BJ (cell line): ENCODE measurements around the gene LYSMD4. TPM values are rescaled to one million over a fixed set of nuclear protein-coding genes. Genes with fewer than 3 reads are reported as not detected.

Experiments used
- CTCF ChIA-PET: fragments of 350-600 bp; formaldehyde crosslinking; extraction: SDS; loops from one replicate; lab custom pipeline; 2021; ENCODE audit warnings: antibody characterized with exemption, inconsistent platforms; lab: Yijun Ruan, JAX
- POLR2A ChIA-PET: fragments of 300-600 bp; sonication (Branson Sonifier 250); formaldehyde crosslinking; extraction: SDS; loops from one replicate; lab custom pipeline; 2021; ENCODE audit warnings: antibody characterized with exemption; lab: Charles Lee
- DNase-seq: peaks from one replicate; pipeline ENCODE4 v3.0.0-alpha.2; 2011; ENCODE audit warnings: low read depth
- H3K27me3 ChIP-seq: 2 replicates; pipeline ENCODE4 v1.6.0; 2011; ENCODE audit warnings: low read length; ENCODE audit not compliant: control insufficient read depth, insufficient read depth
- H3K36me3 ChIP-seq: 2 replicates; pipeline ENCODE4 v1.5.1; 2011; ENCODE audit warnings: low read length; ENCODE audit not compliant: control insufficient read depth, insufficient read depth
- H3K4me3 ChIP-seq: 2 replicates; pipeline ENCODE4 v1.5.1; 2011; ENCODE audit warnings: low read depth, mild to moderate bottlenecking, control low read depth, low read length
- polyA plus RNA-seq: library from polyadenylated mRNA; depleted of rRNA; stranded (reverse); fragments of >200 nt; gene quantifications from 2 replicates; pipeline ENCODE4 v1.2.3, GENCODE V29; 2011
- TF ChIP-seq, protein P1 (sequence below): IDR thresholded peaks from 2 replicates; pipeline ENCODE4 v1.5.1; 2011; ENCODE audit warnings: low read depth, mild to moderate bottlenecking, control low read depth, inconsistent platforms, low read length, moderate library complexity; ENCODE audit not compliant: insufficient read depth

The LYSMD4 gene
- polyA plus RNA-seq, 1 experiment, result 2.7 TPM

DNA sequence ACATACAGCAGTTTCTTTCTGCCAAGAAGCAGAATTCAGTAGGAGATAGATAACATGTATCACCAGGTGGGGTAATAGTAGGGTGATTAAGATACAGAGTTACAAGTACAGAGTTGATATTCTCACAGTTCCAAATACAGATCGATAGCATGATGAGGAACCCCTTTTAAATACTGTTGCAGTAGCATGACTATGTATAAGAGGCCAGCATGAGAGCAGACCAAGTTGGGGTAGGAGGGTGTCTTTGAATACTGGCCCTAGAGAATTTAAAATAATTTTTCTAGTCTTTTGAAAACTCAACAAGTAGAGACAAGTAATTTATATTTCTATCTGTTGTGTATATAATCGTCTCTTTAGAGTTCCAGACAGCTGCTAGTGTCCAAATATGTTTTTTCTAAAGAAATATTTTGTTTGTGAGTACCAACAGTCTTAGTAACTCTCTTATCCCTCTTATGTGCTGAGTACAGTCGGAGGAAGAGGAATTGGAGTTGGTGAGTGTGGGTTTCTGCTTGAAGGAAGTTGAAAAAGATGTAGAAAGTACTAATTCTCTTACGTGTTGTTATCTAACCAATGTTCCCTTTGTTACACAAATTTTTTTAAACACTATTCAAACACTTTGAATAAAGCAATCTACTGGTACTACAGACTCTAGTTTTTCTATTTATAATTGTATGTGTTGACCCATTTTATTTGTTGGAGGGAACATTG lies 30.2 kb downstream of the LYSMD4 start:
- ChIA-PET CTCF (interaction anchor here (1.0 to 3.5 kb wide), 24 partner anchors 10 to 449 kb away, joined by 3 to 71 read pairs (median 10); partner anchors contain the start of gene LYSMD4), POLR2A (interaction anchor here (1.2 kb wide), 1 partner anchor 250 kb away, joined by 3 read pairs; no protein-coding TSS in a partner anchor)
- DNase-seq, result no peak
- no peaks in the 10 kb centered on the region for H3K27me3 ChIP-seq
- no peaks in the 10 kb centered on the region for H3K36me3 ChIP-seq
- no peak overlapping the region for H3K4me3 ChIP-seq
- TF ChIP-seq, protein P1, sequence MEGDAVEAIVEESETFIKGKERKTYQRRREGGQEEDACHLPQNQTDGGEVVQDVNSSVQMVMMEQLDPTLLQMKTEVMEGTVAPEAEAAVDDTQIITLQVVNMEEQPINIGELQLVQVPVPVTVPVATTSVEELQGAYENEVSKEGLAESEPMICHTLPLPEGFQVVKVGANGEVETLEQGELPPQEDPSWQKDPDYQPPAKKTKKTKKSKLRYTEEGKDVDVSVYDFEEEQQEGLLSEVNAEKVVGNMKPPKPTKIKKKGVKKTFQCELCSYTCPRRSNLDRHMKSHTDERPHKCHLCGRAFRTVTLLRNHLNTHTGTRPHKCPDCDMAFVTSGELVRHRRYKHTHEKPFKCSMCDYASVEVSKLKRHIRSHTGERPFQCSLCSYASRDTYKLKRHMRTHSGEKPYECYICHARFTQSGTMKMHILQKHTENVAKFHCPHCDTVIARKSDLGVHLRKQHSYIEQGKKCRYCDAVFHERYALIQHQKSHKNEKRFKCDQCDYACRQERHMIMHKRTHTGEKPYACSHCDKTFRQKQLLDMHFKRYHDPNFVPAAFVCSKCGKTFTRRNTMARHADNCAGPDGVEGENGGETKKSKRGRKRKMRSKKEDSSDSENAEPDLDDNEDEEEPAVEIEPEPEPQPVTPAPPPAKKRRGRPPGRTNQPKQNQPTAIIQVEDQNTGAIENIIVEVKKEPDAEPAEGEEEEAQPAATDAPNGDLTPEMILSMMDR, result no peak

DNA sequence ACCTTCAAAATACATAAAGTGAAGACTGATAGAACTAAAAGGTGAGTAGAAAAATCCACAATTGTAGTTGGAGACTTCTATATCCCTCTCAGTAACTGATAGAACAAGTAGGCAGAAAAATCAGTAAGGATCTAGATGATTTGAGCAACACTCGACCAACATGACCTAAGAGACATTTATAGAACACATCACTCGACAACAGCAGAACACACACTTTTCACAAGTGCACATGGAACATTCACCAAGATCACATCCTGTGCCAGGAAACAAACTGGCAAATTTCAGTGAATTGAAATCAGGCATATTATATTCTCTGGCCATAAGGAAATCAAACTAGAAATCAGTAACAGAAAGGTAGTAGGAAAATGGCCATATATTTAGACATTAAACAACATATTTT lies 37.1 kb downstream of the LYSMD4 start:
- no peaks in the 10 kb centered on the region for H3K36me3 ChIP-seq
- no peaks in the 10 kb centered on the region for H3K27me3 ChIP-seq
- no peak for DNase-seq
- ChIA-PET POLR2A (no interaction called here), CTCF (interaction anchor here (1.5 kb wide), 1 partner anchor 8 kb away, joined by 3 read pairs; no protein-coding TSS in a partner anchor)
- TF ChIP-seq, protein P1, result no peak
- no peak overlapping the region for H3K4me3 ChIP-seq

DNA sequence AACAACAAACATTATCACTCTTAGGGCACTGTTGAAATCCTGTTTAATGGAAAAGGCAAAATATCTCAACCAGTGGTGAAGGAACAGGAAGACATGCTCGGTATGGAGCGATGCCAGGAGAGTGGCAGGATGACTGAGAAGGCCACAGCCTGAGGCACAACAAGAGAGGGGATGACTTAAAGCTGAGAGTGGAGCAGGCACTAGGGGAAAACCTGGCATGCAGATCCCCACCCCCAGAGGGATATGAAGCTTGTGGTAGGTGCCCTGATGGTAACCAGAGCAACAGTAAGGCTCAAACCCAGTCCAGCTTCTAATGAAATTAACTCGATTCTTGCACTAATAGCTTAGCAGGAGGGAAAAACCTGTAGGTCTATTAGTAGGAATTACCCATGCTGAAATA lies 40.4 kb downstream of the LYSMD4 start:
- ChIA-PET CTCF (interaction anchor here (1.0 to 1.4 kb wide), 2 partner anchors 11 to 420 kb away, joined by 3 to 10 read pairs; no protein-coding TSS in a partner anchor), POLR2A (no interaction called here)
- Histone ChIP-seq H3K27me3 (no peaks in the 10 kb centered on the region), H3K4me3 (no peak overlapping the region), H3K36me3 (no peaks in the 10 kb centered on the region)
- TF ChIP-seq, protein P1, result no peak
- DNase-seq, result no peak

DNA sequence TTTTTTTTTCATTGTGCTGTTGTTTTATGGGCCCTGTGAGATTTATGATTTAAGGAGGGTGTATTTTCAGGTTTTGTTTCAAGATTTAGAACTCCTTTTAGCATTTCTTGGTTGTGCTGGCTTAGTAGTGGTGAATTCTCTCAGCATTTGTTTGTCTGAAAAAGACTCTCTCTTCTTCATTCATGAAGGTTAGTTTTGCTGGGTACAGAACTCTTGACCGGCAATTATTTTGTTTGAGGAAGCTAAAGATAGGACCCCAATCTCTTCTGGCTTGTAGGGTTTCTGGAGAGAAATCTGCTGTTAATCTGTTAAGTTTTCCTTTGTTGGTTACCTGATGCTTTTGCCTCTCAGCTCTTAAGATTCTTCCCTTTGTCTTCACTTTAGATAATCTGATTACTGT lies 46.9 kb downstream of the LYSMD4 start:
- no peak for DNase-seq
- Histone ChIP-seq H3K36me3 (no peaks in the 10 kb centered on the region), H3K4me3 (no peak overlapping the region), H3K27me3 (no peaks in the 10 kb centered on the region)
- POLR2A ChIA-PET, result no interaction called here
- CTCF ChIA-PET, result no interaction called here
- TF ChIP-seq, protein P1, result no peak

GRCh38 chr15:99683000-99683670 lies 50.1 kb downstream of the LYSMD4 start:
- POLR2A ChIA-PET, result no interaction called here
- no peak for DNase-seq
- no peaks in the 10 kb centered on the region for H3K27me3 ChIP-seq
- H3K36me3 ChIP-seq, result no peaks in the 10 kb centered on the region
- no peak overlapping the region for H3K4me3 ChIP-seq
- CTCF ChIA-PET, result no interaction called here
- TF ChIP-seq, protein P1, result no peak
